T-helper 22 cell (primary cell): ENCODE results near the gene SF3A1.

Experiments used
- DNase-seq: peaks from one replicate; pipeline ENCODE4 v3.0.0-alpha.2; 2020; ENCODE audit warnings: low read depth

The SF3A1 gene

DNA sequence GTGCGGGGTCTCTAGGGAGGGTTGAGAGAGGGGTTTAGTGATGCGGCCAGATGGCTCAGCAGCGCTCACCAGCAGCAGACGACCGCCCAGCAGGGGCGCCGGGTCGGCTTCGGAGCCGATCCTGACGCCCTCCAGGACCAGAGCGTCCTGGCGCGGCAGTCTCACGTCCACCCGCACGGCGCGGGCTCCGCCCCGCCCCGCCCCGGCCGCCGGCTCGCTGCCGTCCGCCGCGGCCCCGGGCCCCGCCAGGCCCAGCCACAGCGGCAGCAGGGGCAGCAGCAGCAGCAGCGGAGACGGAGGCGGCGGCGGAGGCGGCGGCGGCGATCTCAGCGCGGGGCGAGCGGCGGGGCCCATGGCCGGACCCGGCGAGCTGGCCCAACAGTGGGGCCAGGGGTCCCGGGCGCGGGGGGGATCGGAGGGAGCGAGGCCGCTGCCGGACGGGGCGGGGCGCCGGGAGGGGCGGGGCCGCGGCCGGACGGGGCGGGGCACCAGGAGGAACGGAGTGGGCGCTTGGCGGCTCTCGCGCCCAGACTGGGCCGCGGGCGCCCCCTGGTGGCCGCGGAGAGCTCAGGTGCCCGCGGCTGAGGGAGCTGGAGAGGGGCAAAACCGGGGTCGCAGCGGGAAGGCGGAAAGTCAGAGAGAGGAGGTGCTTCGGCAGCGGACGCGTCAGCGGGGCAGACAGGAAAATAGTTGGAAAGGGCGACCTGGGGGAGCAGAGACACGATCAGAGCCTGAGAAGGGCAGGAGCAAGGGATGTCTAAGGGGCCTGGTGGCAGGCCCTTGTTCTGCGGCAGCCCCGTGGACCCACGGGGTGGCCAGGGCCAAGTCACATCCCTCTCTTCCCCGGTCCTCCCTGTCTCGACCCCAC is 30.5 kb upstream of the SF3A1 start, which contains the start of gene RNF215:
RNF215 (minus strand) TSS at position 452 of the 868 bp plus-strand sequence; CDS start at position 354, 98 bp downstream.
- peak; percentile 56 for DNase-seq

DNA sequence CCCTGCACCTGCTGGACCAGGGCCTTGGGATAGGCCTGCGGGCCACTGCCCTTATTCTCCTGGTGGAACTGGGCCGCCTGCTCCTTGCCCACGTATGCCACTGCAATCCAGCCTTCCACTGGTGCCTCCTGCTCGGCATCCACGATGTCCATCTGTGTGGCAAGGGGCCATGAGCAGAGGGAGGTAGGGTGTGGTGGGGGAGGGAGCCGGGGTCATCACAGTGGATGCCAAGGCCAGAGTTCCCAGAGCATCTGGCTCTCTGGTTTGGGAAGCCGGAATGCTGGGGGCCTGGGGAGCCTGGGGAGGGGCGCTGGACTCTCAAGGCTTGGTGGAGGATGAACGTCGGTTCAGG is 29.9 kb upstream of the SF3A1 start:
- no peak for DNase-seq

DNA sequence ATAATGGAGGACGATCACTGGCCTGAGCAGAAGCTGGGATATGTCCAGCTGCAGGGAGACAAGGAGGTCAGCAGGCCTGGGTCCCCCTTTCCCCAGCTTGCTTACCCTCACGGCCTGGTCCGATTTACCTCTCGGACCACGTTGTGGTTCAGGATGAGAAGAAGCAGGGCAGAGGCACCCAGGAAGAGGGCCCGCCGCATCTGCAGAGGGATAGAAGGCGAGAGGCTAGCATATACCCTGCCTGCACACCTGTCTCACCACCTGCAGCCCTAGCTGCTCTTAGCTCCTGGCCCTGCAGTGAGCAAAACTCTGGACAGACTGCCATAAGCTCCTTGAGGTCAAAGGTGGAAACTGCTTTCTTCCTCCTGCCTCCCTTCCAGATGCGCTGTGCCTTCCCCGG is 29.2 kb upstream of the SF3A1 start:
- DNase-seq = no peak

DNA sequence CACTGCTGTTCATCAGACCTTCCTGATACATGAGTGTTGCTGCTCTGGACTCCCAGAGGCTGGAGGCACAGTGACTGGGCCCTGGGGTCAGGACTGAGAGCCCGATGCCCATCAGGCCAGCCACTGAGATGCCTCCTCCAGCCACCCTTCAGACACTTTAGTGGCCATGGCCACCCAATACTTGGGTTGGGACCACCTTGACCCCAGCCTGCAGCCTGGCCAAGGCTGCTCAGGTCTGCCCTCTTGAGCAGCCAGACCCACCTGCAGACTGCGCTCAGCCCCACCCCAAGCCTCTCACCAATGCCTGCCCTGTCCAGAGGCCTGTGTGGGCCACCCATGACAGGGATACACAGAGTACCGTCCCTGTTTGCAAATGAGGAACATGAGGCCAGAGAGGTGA is 26.4 kb upstream of the SF3A1 start:
- no peak for DNase-seq

DNA sequence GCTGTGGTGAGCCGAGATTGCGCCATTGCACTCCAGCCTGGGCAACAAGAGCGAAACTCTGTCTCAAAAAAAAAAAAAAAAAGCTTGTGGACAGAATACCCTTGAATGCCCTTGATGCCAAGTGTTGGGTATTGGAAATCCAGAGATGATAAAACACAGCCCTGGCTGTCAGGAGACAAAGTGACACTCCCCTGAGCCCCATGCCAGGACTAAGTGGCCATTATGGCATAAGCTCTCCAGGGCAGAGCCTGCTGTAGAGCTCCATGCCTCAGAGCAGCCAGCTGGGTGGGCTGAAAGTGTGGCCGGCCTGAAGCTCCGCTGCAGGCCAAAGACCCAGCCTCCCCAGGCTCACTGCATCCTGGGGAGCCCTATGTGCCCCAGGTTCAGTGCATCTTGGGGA is 25.6 kb upstream of the SF3A1 start:
- DNase-seq = no peak

DNA sequence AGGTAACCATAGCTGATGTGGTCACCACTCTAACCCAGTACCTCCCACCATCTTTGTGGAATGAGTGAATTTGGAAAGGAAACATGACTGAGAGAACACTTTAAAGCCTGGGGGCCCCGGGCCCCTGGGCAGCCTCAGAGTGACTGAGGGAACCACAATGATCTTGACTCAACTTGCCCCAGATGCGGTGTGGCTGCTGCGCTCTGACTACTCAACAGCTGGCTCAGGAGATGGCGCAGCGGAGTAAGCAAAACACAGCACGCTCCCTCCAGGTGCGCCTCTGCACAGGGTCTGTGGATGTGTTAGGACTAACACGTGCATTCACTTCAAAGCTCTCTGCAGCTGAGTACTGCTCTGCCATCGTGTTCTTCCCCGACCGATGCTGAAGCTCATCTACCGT is 24.6 kb upstream of the SF3A1 start:
- no peak for DNase-seq

DNA sequence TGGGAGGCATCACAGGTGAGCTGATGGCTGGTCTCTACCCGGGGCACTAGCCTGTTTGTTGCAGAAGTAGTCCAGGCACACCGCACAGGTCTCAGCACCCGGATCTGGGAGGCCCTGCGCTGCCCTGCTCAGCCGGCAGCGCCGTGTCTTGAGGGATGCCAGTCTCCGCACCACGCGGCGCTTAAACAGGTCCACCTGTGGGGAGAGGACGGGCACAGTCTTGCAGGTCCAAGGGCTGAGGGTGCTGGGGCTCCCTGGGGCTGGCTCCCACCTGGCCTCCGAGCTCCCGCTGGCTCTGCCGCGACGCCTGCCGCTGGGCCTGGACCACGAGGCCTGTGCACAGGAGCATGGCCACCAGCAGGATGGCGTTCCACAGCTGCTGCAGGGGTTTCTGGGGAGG is 23.3 kb upstream of the SF3A1 start:
- no peak for DNase-seq

DNA sequence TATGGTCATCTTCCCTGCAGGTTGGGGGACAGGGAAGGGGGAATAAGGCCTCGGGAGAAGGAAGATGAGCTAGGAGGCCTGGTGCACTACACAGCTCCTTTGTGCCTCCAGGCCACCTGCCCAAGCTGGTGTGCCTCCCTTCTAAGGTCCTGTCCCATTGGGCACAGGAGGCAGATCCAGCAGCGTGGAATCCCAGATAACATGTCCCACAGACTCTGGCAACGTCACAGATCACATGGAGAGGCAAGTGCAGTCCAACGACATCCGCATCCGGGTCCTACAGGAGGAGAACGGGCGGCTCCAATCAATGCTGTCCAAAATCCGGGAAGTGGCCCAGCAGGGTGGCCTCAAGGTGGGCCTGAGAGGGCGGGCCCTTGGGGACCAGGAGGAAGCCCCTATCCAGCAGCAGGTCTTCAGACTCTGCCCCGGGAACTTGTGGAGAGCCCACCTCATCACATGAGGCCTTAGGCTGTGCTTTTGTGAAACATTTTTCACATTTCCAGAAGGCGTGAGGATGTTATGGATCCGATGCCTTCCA is 18.7 kb upstream of the SF3A1 start:
- DNase-seq = no peak

DNA sequence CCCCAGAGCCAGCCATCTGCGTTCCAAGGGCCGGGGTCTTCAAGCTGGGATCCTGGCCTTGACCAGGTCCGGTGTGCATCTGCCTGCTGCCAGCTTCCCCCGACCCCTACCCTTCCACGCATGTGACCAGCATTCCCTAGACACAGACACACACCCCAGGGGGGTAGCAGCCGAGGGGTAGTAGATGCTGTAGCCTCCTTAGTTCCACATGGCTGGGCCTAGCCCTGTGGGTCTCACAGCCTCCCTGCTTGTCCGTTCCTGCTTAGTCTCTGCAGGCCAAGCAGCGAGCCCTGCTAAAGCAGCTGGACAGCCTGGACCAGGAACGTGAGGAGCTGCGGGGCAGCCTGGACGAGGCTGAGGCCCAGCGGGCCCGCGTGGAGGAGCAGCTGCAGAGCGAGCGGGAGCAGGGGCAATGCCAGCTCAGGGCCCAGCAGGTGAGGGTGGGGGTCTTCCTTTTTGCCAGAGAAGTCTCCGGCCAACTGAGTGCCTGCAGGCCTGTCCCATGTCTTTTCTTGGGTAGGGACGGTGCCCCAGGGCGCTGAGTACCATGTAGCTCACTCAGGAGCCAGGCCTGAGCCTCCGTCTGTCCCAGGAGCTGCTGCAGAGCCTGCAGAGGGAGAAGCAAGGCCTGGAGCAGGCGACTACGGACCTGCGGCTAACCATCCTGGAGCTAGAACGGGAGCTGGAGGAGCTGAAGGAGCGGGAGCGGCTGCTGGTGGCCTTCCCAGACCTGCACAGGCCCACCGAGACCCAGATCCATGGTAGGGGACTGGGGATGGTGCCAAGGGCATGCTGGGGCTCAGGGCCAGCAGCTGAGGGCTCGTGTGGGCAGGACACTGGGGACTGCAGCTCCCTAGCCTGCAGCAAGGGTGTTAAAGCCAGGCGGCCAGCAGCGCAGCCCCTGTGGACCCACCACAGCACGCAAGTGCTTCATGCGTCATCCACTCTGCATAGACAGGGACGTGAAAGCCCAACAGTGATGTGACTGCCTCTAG is 16.9 kb upstream of the SF3A1 start:
- DNase-seq = no peak

DNA sequence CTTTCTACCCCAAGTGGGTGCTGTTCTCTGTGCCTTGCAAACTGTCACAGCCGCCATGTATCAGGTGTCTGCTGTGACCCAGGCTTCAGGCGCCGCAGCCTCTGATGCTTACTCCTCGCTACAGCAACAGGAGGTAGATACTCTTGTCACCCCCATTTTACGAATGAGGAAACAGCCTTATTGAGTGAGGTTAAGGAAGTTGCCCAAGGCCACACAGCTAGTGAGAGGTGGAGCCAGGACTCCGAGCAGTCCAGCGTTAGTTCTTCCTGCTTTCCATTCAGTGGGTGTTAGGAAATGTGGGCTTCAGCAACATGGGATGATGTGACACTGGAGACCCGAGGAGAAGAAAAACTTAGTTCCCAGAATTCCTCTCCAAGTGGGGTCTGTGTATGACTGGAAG is 16.2 kb upstream of the SF3A1 start:
- DNase-seq = no peak

DNA sequence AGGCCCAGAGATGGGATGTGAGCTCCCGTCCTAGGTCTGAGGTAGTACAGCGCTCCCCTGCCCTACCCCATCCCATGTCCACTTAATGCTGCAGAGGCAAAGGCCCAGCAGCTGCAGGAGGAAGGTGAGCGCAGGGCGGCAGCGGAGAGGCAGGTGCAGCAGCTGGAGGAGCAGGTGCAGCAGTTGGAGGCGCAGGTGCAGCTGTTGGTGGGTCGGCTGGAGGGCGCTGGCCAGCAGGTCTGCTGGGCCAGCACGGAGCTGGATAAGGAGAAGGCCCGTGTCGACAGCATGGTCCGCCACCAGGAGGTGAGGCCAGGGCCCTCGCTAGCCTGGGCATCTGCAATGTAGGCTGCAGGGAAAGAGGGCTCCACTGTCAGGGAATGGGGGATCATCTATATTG is 15.3 kb upstream of the SF3A1 start:
- DNase-seq = no peak

DNA sequence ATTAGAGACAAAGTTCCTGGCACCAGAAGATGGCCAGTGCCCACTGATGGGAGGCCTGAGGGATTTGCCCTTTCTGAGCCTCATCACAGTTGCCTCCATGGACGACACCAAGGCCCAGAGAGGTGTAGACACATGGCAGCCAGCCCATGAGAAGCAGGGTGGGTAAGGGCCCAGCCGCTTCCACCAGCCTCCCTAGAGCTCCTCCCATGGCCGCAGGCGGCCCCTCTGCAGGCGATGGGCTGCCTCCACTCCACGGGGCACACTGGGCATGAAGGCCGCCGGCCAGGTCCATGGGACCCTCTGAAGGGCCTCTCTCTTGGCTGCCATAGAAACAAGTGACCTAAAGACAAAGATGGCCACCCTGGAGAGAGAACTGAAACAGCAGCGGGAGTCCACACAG is 14.6 kb upstream of the SF3A1 start:
- no peak for DNase-seq

DNA sequence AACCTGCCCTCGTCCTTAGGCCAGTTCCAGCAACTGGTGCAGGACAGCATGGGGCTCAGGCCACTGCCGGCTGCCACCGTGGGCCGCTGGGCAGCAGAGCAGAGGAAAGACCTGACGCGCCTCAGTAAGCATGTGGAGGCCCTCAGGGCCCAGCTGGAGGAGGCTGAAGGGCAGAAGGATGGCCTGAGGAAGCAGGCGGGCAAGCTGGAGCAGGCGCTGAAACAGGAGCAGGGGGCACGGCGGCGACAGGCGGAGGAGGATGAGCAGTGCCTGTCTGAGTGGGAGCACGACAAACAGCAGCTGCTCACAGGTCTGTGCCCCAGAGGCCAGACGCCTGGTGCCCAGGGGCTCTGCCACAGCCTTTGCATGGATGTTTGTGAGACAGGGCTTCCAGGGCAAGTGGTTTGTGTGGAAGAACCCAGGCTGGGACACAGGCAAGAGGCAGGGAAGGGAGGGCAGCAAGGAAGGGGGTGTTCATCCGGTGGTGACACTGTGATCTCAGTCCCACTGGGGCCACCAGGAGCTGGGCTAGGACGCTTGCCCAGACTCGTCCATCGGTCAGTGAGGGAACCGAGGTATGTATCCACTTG is 14.0 kb upstream of the SF3A1 start:
- DNase-seq = no peak

DNA sequence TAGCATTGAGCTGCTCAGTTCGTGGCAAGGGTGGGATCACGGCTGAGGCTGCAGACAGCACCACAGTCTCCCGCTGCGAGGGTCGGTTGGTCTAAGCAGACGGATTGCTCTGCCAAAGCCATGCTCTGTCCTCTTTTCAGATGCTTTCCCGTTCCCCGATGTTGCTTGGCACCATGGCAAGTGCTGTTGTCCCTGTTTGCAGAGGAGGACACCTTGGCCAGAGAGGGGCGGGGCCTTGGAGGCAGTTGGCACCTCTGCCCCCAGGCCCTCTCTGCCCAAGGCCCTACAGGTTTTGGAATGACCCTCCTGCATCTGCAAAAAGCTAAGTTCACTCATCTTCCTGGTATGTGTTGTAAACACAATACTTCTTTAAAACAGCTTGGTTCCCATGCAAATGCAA is 11.7 kb upstream of the SF3A1 start:
- no peak for DNase-seq

DNA sequence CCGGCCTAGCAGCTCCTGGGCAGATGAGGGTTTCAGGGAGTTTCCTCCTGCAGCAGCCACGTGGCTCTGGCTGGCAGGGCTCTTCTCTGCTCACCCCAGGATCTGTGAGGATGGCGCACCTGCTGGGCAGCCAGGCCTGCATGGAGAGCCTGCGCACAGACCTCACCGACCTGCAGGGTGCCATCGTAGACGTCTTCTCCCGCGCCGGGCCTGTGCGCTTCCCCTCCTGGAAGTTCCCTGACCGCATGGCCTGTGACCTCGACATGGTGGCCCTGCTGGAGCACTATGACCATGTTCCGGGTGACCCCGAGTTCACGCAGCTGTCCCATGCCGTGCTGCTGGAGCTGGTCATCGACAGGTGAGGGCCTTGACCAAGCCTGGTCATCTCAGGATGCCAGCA is 9.2 kb upstream of the SF3A1 start:
- DNase-seq = no peak

DNA sequence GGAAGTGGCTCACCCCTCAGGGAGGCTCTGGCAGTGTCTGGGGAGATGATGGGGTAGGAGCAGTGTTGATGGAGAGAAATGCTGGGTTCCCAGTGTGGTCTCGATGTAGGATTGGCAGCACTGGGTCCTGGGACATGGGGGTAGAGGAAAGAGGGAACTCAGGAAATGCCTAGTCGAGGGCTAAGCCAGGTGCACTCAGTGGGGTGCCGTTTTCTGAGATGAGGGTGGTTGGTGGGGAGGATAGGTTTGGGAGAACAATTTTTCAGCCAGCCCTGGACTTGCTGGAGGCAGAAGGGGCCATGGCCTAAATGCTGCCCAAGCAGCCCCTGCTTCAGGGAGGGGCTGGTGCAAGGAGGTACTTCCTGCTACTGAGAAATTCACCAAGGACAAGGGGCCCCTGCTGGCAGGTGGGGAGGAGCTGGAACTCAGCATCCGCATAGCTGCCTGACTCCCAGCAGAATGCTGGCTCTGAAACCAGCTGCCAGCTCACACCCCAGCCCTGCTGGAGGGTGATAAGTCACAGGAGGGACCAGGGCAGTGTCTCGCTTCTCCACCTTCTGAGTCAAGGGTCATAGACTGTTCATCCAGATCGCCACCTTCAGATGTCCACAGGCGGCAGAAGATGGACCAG is 6.1 kb upstream of the SF3A1 start:
- no peak for DNase-seq

DNA sequence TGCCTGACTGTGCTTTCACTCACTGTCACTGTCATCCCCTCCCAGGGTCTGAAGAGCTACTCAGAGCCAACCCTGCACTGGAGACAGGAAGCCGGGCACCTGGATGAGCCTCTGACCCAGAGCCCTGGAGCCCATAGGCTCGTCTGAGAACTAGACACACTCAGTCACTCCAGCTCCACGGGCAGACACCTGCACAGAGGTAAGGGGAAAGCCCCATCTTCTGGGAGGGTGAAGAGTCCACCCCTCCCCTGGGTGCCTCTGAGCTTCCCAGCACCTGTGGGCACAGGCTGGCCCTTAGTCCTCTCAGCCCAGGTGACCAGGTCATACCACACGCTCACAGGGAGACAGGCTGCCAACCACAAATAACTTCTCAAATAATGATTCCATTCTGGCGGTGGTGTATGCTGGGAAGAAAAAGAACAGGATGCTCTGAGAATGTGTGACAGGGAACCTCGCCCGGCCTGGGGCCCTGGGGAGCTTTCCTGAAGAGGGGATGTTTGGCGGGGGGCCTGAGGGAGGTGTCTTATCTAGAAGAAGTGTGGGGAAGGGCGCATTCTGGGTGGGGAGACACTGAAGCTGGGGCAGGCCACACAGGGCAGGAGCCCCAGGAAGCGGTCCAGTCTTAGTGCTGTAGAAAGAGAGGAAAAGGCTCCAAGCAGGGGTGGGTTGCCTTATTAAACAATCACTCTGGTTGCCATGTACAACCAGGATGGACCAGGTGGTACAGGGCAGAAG is 5.4 kb upstream of the SF3A1 start:
- DNase-seq = no peak

DNA sequence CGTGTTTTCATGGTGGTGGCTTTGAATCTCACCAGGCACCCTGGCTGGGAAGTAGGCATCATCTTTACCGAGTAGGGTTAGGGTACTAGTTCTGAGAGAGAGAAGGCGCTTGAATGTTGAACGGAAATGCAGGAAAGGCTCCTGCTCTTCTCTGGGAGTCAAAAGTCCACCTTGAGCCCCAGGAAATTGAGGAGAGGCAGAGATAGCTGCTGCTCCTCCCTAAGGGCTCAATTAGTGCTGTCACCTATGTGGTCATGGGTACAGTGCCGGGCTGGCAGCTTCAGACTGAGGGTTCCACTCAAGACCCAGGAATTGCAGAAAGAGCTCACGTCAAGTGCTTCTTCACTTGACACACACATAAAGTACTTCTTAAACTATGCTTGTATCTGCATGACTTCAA is 1.8 kb upstream of the SF3A1 start:
- no peak for DNase-seq

DNA sequence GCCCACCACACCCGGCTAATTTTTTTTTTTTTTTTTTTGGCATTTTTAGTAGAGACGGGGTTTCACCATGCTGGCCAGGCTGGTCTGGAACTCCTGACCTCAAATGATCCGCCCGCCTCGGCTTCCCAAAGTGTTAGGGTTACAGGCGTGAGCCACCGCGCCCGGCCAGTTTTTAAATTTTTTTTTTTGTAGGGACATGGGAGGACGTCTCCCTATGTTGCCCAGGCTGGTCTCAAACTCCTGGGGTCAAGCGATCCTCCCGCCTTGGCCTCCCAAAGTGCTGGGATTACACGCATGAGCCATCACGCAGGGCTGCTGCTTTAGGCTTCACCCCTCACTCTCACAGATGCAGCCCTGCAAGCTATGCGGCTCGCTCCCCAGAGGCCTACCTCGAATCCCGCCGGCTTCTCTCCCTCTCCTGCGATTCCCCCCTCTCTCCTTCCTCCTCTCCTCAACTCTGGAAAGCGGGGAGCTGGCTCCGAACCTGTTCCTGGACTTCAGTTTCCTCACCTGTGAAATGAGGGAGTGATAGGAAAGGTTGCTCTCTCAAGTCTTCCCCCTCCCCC is 1.0 kb upstream of the SF3A1 start:
- no peak for DNase-seq

DNA sequence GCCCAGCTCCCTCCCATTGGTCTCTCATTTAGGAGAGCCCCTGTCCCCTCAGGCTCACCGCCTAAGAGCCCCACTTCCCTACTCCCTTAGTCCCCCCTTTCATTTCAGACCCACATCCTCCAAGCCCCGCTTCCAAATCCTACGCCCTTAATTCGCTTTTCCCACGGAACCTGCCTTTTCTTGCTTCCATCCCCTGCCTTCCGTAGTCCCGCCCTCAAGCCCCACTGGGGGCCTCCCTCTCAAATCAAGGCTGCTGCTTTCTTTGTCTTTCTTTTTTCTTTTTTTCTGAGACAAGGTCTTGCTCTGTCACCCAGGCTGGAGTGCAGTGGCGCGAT is 509 bp upstream of the SF3A1 start:
- no peak for DNase-seq

DNA sequence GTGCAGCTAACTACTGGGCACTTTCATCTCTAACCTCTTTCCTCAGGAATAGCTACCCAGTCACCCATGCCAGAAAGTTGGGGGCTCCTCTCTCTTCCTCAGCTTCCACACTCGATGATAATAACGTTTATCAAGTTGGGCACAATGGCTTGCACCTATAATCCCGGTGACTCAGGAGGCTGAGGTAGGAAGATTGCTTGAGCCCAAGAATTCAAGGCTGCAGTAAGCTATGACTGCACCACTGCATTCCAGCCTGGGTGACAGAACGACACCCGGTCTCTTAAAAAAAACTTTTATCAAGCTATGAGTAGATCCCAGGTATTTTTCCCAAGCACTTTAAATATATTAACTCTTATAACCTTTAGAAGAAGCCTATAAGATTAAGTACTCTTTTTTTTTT is 2.0 kb downstream of the SF3A1 start:
- no peak for DNase-seq
